ENCODE data around the gene NR2C2AP.

Gene NR2C2AP

GRCh38 chr19:19162495-19162894 is 40.7 kb downstream of the NR2C2AP start:
- H3K36me3 ChIP-seq (ENCODE audit: insufficient read depth), result no peaks in the 10 kb centered on the region
- H3K4me3 ChIP-seq (IDR thresholded peaks at IDR 0.05; ENCODE audit: insufficient read depth, low read depth, low read length), result no peak overlapping the region
- no peaks in the 10 kb centered on the region for H4K20me1 ChIP-seq (ENCODE audit: insufficient read depth)
- no peak for TF ChIP-seq CTCF (conservative IDR thresholded peaks at IDR 0.05; ENCODE audit: low read depth, low read length)
- no peak overlapping the region for H3K9ac ChIP-seq
- no peak overlapping the region for H2AFZ ChIP-seq (ENCODE audit: low read depth)
- H3K4me1 ChIP-seq (ENCODE audit: low read depth, poor library complexity, severe bottlenecking), result no peaks in the 10 kb centered on the region
- H3K4me2 ChIP-seq, result no peak overlapping the region
- no peaks in the 10 kb centered on the region for H3K27me3 ChIP-seq (ENCODE audit: insufficient read depth, low read depth)
- no peak overlapping the region for H3K27ac ChIP-seq
- H3K79me2 ChIP-seq (ENCODE audit: insufficient read depth, low read depth), result no peaks in the 10 kb centered on the region

- Histone ChIP-seq H3K27ac (no peak overlapping the region), H4K20me1 (ENCODE audit: insufficient read depth) (no peaks in the 10 kb centered on the region), H3K4me2 (no peak overlapping the region), H3K4me3 (IDR thresholded peaks at IDR 0.05; ENCODE audit: insufficient read depth, low read depth, low read length) (no peak overlapping the region), H3K9ac (no peak overlapping the region), H3K36me3 (ENCODE audit: insufficient read depth) (no peaks in the 10 kb centered on the region), H2AFZ (ENCODE audit: low read depth) (no peak overlapping the region), H3K27me3 (ENCODE audit: insufficient read depth, low read depth) (no peaks in the 10 kb centered on the region), H3K79me2 (ENCODE audit: insufficient read depth, low read depth) (no peaks in the 10 kb centered on the region), H3K4me1 (ENCODE audit: low read depth, poor library complexity, severe bottlenecking) (no peaks in the 10 kb centered on the region)
- TF ChIP-seq CTCF (conservative IDR thresholded peaks at IDR 0.05; ENCODE audit: low read depth, low read length), result no peak
Observed at GRCh38 chr19:19160461-19161035, 42.7 kb downstream of the NR2C2AP start.

DNA sequence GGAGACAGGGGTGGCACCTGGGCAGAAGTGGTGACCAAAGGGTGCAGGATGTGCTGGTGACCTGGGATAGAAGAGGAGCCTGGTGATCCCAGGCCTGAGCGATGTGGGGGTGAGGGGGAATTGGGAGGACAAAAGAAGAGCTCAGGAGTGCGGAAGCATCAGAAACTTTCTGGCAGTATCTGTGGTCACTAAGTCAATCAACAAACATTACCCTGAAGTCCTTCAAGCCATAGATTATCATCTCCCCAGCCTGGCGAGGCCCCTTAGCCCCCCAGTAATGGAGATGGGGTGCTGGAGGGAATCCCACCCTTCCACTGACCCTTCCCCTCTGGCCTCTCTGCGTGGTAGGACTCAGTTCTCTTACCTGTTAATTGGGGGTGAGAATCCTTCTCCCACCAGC is 43.7 kb downstream of the NR2C2AP start:
- Histone ChIP-seq H3K9ac (no peak overlapping the region), H3K4me2 (no peak overlapping the region), H2AFZ (ENCODE audit: low read depth) (no peak overlapping the region), H3K79me2 (ENCODE audit: insufficient read depth, low read depth) (no peaks in the 10 kb centered on the region), H3K27me3 (ENCODE audit: insufficient read depth, low read depth) (no peaks in the 10 kb centered on the region), H4K20me1 (ENCODE audit: insufficient read depth) (no peaks in the 10 kb centered on the region), H3K4me3 (IDR thresholded peaks at IDR 0.05; ENCODE audit: insufficient read depth, low read depth, low read length) (no peak overlapping the region), H3K4me1 (ENCODE audit: low read depth, poor library complexity, severe bottlenecking) (no peaks in the 10 kb centered on the region), H3K36me3 (ENCODE audit: insufficient read depth) (no peaks in the 10 kb centered on the region), H3K27ac (no peak overlapping the region)
- no peak for TF ChIP-seq CTCF (conservative IDR thresholded peaks at IDR 0.05; ENCODE audit: low read depth, low read length)

DNA sequence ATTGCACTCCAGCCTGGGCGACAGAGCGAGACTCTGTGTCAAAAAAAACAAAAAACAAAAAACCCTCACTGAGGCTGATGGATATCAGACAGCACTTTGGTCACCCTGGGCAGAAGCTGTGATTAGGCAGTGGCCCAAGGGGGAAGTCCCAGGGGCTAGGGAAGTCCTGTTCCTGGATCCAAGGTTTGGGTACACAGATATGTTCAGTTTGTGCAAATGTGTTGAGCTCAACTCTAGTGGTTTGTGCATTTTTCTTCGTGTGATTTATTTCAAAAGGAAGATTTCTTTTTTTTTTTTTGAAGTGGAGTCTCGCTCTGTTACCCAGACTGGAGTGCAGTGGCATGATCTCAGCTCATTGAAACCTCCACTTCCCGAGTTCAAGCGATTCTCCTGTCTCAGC is 45.4 kb downstream of the NR2C2AP start:
- H3K9ac ChIP-seq, result no peak overlapping the region
- no peak overlapping the region for H3K4me2 ChIP-seq

More for the DNA sequence above, 45.4 kb downstream of the NR2C2AP start:
- Histone ChIP-seq H3K27me3 (ENCODE audit: insufficient read depth, low read depth) (no peaks in the 10 kb centered on the region), H3K27ac (no peak overlapping the region), H3K79me2 (ENCODE audit: insufficient read depth, low read depth) (no peaks in the 10 kb centered on the region), H4K20me1 (ENCODE audit: insufficient read depth) (no peaks in the 10 kb centered on the region), H3K36me3 (ENCODE audit: insufficient read depth) (no peaks in the 10 kb centered on the region), H3K4me1 (ENCODE audit: low read depth, poor library complexity, severe bottlenecking) (no peaks in the 10 kb centered on the region), H2AFZ (ENCODE audit: low read depth) (no peak overlapping the region), H3K4me3 (IDR thresholded peaks at IDR 0.05; ENCODE audit: insufficient read depth, low read depth, low read length) (no peak overlapping the region)
- TF ChIP-seq CTCF (conservative IDR thresholded peaks at IDR 0.05; ENCODE audit: low read depth, low read length), result no peak
